SK-N-SH (cell line): ENCODE data around the gene OGG1. TPM values are rescaled to one million over a fixed set of nuclear protein-coding genes. Genes with fewer than 3 reads are reported as not detected.

ENCODE experiments used
- CTCF ChIA-PET: fragments of 300-600, 350-600 bp; formaldehyde crosslinking; extraction: SDS; loops from one replicate; lab custom pipeline; 2021; lab: Yijun Ruan, JAX
- POLR2A ChIA-PET: fragments of 350-600 bp; sonication (Branson Sonifier 250); formaldehyde crosslinking; extraction: SDS; loops from one replicate; lab custom pipeline; 2020; ENCODE audit warnings: antibody characterized with exemption, inconsistent platforms; lab: Yijun Ruan, JAX
- DNase-seq: peaks from one replicate; pipeline ENCODE4 v3.0.0; 2012
- H2AFZ ChIP-seq: fragments of 200-600 bp; sonication (generic); 2 replicates; pipeline ENCODE4 v1.8.1; 2016; ENCODE audit warnings: antibody characterized with exemption, mild to moderate bottlenecking, low read depth
- H3F3A ChIP-seq: fragments of 200-600 bp; sonication (generic); replicated peaks from 2 replicates; pipeline ENCODE3; 2016; ENCODE audit warnings: antibody characterized with exemption, mild to moderate bottlenecking; ENCODE audit not compliant: insufficient read depth
- H3K27ac ChIP-seq, 2 experiments: fragments of 200-500 bp in 1 of 2; fragments of 200-600 bp in 1 of 2; sonication (Bioruptor generic) in 1 of 2; sonication (generic), shearing (Covaris generic) in 1 of 2; 2 replicates each; pipeline versions ENCODE4 v1.5.1 to v1.6.1; 2014 to 2016; ENCODE audit warnings: low read depth in 2 of 2, inconsistent platforms in 1 of 2, low read length in 1 of 2, mild to moderate bottlenecking in 1 of 2, mixed read lengths in 1 of 2
- H3K27me3 ChIP-seq: fragments of 200-600 bp; sonication (generic), shearing (Covaris generic); 2 replicates; pipeline ENCODE4 v1.6.1; 2016; ENCODE audit warnings: mixed run types; ENCODE audit not compliant: insufficient read depth
- H3K36me3 ChIP-seq, 2 experiments: fragments of 200-500 bp in 1 of 2; fragments of 200-600 bp in 1 of 2; sonication (Bioruptor generic) in 1 of 2; sonication (generic) in 1 of 2; replicated peaks in 1 of 2; 2 replicates each; pipeline versions ENCODE3 to v1.5.1; 2014 to 2016; ENCODE audit warnings: low read length in 1 of 2, mild to moderate bottlenecking in 1 of 2; ENCODE audit not compliant: insufficient read depth in 2 of 2, control insufficient read depth in 1 of 2
- H3K4me1 ChIP-seq, 2 experiments: fragments of 200-500 bp in 1 of 2; fragments of 200-600 bp in 1 of 2; sonication (Bioruptor generic) in 1 of 2; sonication (generic), shearing (Covaris generic) in 1 of 2; 2 replicates each; pipeline versions ENCODE4 v1.5.1 to v1.6.1; 2014 to 2016; ENCODE audit warnings: low read depth in 1 of 2, low read length in 1 of 2, mixed run types in 1 of 2; ENCODE audit not compliant: insufficient read depth in 2 of 2, control insufficient read depth in 1 of 2
- H3K4me2 ChIP-seq: fragments of 200-600 bp; sonication (generic), shearing (Covaris generic); 2 replicates; pipeline ENCODE4 v1.6.1; 2017; ENCODE audit warnings: mixed run types
- H3K4me3 ChIP-seq, 2 experiments: fragments of 200-500 bp in 1 of 2; fragments of 200-600 bp in 1 of 2; sonication (Bioruptor generic) in 1 of 2; sonication (generic), shearing (Covaris generic) in 1 of 2; 2 replicates each; pipeline versions ENCODE4 v1.5.1 to v1.8.1; 2014 to 2016; ENCODE audit warnings: low read depth in 2 of 2, inconsistent platforms in 1 of 2, low read length in 1 of 2, mild to moderate bottlenecking in 1 of 2, mixed read lengths in 1 of 2, moderate library complexity in 1 of 2
- H3K79me2 ChIP-seq: fragments of 200-600 bp; sonication (generic); 2 replicates; pipeline ENCODE4 v1.8.1; 2017; ENCODE audit warnings: mild to moderate bottlenecking; ENCODE audit not compliant: insufficient read depth
- H3K9ac ChIP-seq: fragments of 200-600 bp; sonication (generic); 2 replicates; pipeline ENCODE4 v1.6.1; 2017; ENCODE audit warnings: mixed run types
- H3K9me2 ChIP-seq: fragments of 200-600 bp; sonication (generic); 2 replicates; pipeline ENCODE4 v1.6.1; 2017; ENCODE audit warnings: mixed run types
- H3K9me3 ChIP-seq: fragments of 200-600 bp; sonication (generic); 2 replicates; pipeline ENCODE4 v1.6.1; 2017; ENCODE audit warnings: mixed run types, mild to moderate bottlenecking, moderate library complexity
- H4K20me1 ChIP-seq: fragments of 200-600 bp; sonication (generic); 2 replicates; pipeline ENCODE4 v1.6.1; 2017; ENCODE audit warnings: mild to moderate bottlenecking, mixed run types; ENCODE audit not compliant: insufficient read depth
- ELF1 ChIP-seq: IDR thresholded peaks from 2 replicates; pipeline ENCODE4 v1.4.0; 2012
- EP300 ChIP-seq, 2 experiments: IDR thresholded peaks; 2 replicates each; pipeline versions ENCODE4 v1.4.0 to v1.6.1; 2012; ENCODE audit warnings: borderline replicate concordance in 1 of 2, low read depth in 1 of 2, low read length in 1 of 2
- FOSL2 ChIP-seq: IDR thresholded peaks from 2 replicates; pipeline ENCODE4 v1.4.0; 2012; ENCODE audit warnings: low read depth, mild to moderate bottlenecking, moderate library complexity, borderline replicate concordance
- FOXJ3 ChIP-seq: sonication (generic); formaldehyde crosslinking; IDR thresholded peaks from 2 replicates; pipeline ENCODE4 v1.5.1; 2020; ENCODE audit warnings: mild to moderate bottlenecking, missing genetic modification reagents
- FOXM1 ChIP-seq: IDR thresholded peaks from 2 replicates; pipeline ENCODE4 v1.4.0; 2012; ENCODE audit warnings: low read depth, mild to moderate bottlenecking
- GABPA ChIP-seq: IDR thresholded peaks from 2 replicates; pipeline ENCODE4 v1.4.0; 2012; ENCODE audit warnings: low read depth, mild to moderate bottlenecking
- GATA2 ChIP-seq: sonication (generic); formaldehyde crosslinking; IDR thresholded peaks from 2 replicates; pipeline ENCODE4 v1.5.0; 2020; ENCODE audit warnings: mild to moderate bottlenecking, missing genetic modification reagents
- IRF3 ChIP-seq: fragments of 150-350 bp; IDR thresholded peaks from 2 replicates; pipeline ENCODE4 v1.6.1; 2016; ENCODE audit warnings: mild to moderate bottlenecking, low read depth, low read length
- NRF1 ChIP-seq: IDR thresholded peaks from 2 replicates; pipeline ENCODE4 v1.6.1; 2012; ENCODE audit warnings: low read depth, mild to moderate bottlenecking, low read length
- RAD21 ChIP-seq: IDR thresholded peaks from 2 replicates; pipeline ENCODE4 v1.6.1; 2012; ENCODE audit warnings: mild to moderate bottlenecking, low read length
- REST ChIP-seq: IDR thresholded peaks from 2 replicates; pipeline ENCODE4 v1.6.1; 2012; ENCODE audit warnings: mild to moderate bottlenecking, low read depth, low read length, moderate library complexity
- RFX5 ChIP-seq: IDR thresholded peaks from 2 replicates; pipeline ENCODE4 v1.6.1; 2012; ENCODE audit warnings: mild to moderate bottlenecking, improper control_type of control experiment, low read length
- RXRA ChIP-seq: IDR thresholded peaks from 2 replicates; pipeline ENCODE4 v1.4.0; 2012; ENCODE audit warnings: low read depth, mild to moderate bottlenecking, borderline replicate concordance
- SIN3A ChIP-seq: IDR thresholded peaks from 2 replicates; pipeline ENCODE4 v1.6.1; 2012; ENCODE audit warnings: low read depth, mild to moderate bottlenecking, low read length, moderate library complexity, borderline replicate concordance
- SMC3 ChIP-seq: IDR thresholded peaks from 2 replicates; pipeline ENCODE4 v1.6.1; 2012; ENCODE audit warnings: low read depth, low read length, improper control_type of control experiment
- TAF1 ChIP-seq: IDR thresholded peaks from 2 replicates; pipeline ENCODE4 v1.6.1; 2012; ENCODE audit warnings: low read depth, mild to moderate bottlenecking, low read length, moderate library complexity, borderline replicate concordance
- TEAD4 ChIP-seq: IDR thresholded peaks from 2 replicates; pipeline ENCODE4 v1.4.0; 2012; ENCODE audit warnings: mild to moderate bottlenecking, borderline replicate concordance; ENCODE audit not compliant: insufficient read depth
- USF1 ChIP-seq: IDR thresholded peaks from 2 replicates; pipeline ENCODE4 v1.4.0; 2012; ENCODE audit warnings: low read depth, borderline replicate concordance
- YY1 ChIP-seq: IDR thresholded peaks from 2 replicates; pipeline ENCODE4 v1.4.0; 2012; ENCODE audit warnings: low read depth, mild to moderate bottlenecking
- WGBS: methylation state at CpG from one replicate; pipeline ENCODE4 v1.1.6; 2017; ENCODE audit warnings: low lambda C conversion rate; 5-methylcytosine and 5-hydroxymethylcytosine counted together
- polyA plus RNA-seq, 3 experiments: library from polyadenylated mRNA; depleted of rRNA; stranded (reverse); fragments of >200 nt; gene quantifications; 2 replicates each; pipeline ENCODE4 v1.2.3, GENCODE V29; 2012

Gene OGG1
- polyA plus RNA-seq, 1 of the 3 experiments (the other 2 are of a cell fraction): 26.8 TPM

GRCh38 chr3:9776896-9777693 lies 27.3 kb downstream of the OGG1 start:
- Histone ChIP-seq H3K4me1 (no peaks in the 10 kb centered on the region), H3K79me2 (no peaks in the 10 kb centered on the region), H4K20me1 (no peaks in the 10 kb centered on the region), H3K9ac (no peak overlapping the region), H3K27ac (no peak overlapping the region), H3K9me3 (no peaks in the 10 kb centered on the region), H3F3A (peaks cover 13% of the 10 kb centered on the region), H3K27me3 (no peaks in the 10 kb centered on the region), H3K4me2 (no peak overlapping the region), H3K36me3 (peaks cover 2 to 11% of the 10 kb centered on the region in 2 experiments), H2AFZ (no peak overlapping the region), H3K9me2 (no peaks in the 10 kb centered on the region), H3K4me3 (no peak overlapping the region)
- TF ChIP-seq EP300 (IDR thresholded peaks at IDR 0.05; ENCODE audit: borderline replicate concordance in 1 of 2, low read depth in 1 of 2, low read length in 1 of 2): no peak
- TF ChIP-seq USF1: no peak
- no peak for TF ChIP-seq ELF1
- TF ChIP-seq TAF1: no peak
- no peak for TF ChIP-seq FOXM1
- no peak for TF ChIP-seq RXRA
- no peak for TF ChIP-seq RAD21
- TF ChIP-seq FOSL2: no peak
- no peak for TF ChIP-seq SMC3
- TF ChIP-seq IRF3: no peak
- TF ChIP-seq FOXJ3: no peak
- TF ChIP-seq GABPA: no peak
- no peak for TF ChIP-seq RFX5
- no peak for TF ChIP-seq YY1
- no peak for TF ChIP-seq TEAD4
- no peak for TF ChIP-seq REST
- TF ChIP-seq SIN3A: no peak
- TF ChIP-seq NRF1: no peak
- TF ChIP-seq GATA2 (CRISPR knock-in tag): no peak
- 75% methylated on average over 5 of the region's 5 CpGs for WGBS
- no peak for DNase-seq
- POLR2A ChIA-PET: interaction anchor here (1.1 kb wide), 1 partner anchor 15 kb away, joined by 4 read pairs; the partner anchor contains the start of genes ARPC4 and TADA3
- CTCF ChIA-PET: interaction anchor here (0.5 kb wide), 1 partner anchor 51 kb away, joined by 3 read pairs; no protein-coding TSS in a partner anchor
